Measurements from ENCODE around the gene MECP2.
A peak's percentile ranks its signal among the peaks of the same experiment; 100 is the strongest.

Gene MECP2

GRCh38 chrX:154019061-154019621 is 78.4 kb downstream of the MECP2 start:
- peak in 1 of 58 donors; percentile 15 for DNase-seq

GRCh38 chrX:154018518-154019060 is 78.9 kb downstream of the MECP2 start:
- DNase-seq: no peak

- no peak for DNase-seq
These were observed 79.6 kb downstream of the MECP2 start for GRCh38 chrX:154017766-154018517.

- DNase-seq: no peak
These were observed 81.0 kb downstream of the MECP2 start for GRCh38 chrX:154016366-154017076.

- no peak for DNase-seq
These were observed 81.8 kb downstream of the MECP2 start for GRCh38 chrX:154015581-154016264.

- DNase-seq: no peak
These were observed 82.8 kb downstream of the MECP2 start for GRCh38 chrX:154014429-154015380.

GRCh38 chrX:154013614-154014360 is 83.7 kb downstream of the MECP2 start:
- DNase-seq: peak in 21 of 58 donors; percentile 3 to 33 (median 9)

GRCh38 chrX:154013001-154013421 is 84.5 kb downstream of the MECP2 start:
- DNase-seq: peak in 12 of 58 donors; percentile 5 to 50 (median 24)

- DNase-seq: peak in 16 of 58 donors; percentile 8 to 55 (median 31)
These were observed 85.1 kb downstream of the MECP2 start for GRCh38 chrX:154012336-154012991.

- no peak for DNase-seq
These were observed 85.9 kb downstream of the MECP2 start for GRCh38 chrX:154011376-154012335.

GRCh38 chrX:154010330-154011087 is 87.0 kb downstream of the MECP2 start:
- DNase-seq: no peak

- no peak for DNase-seq
These were observed 89.0 kb downstream of the MECP2 start for GRCh38 chrX:154008521-154008920.

GRCh38 chrX:154006947-154007346 is 90.6 kb downstream of the MECP2 start:
- no peak for DNase-seq

GRCh38 chrX:154004315-154004714 is 93.2 kb downstream of the MECP2 start:
- DNase-seq: no peak

GRCh38 chrX:154002215-154002719 is 95.2 kb downstream of the MECP2 start:
- DNase-seq: peak in 37 of 58 donors; percentile 5 to 64 (median 28)

- no peak for DNase-seq
These were observed 97.5 kb downstream of the MECP2 start for GRCh38 chrX:154000051-154000450.

Measured in anterior cingulate cortex (tissue), 58 donors.